MM.1S (cell line): Measurements from ENCODE around the gene MYOCD.

ENCODE experiments used
- DNase-seq: peaks from one replicate; pipeline ENCODE4 v3.0.0-alpha.2; 2015
- H2AFZ ChIP-seq: fragments of 300-600 bp; sonication (generic); 2 replicates; pipeline ENCODE4 v1.6.0; 2016; ENCODE audit warnings: antibody characterized with exemption, low read length
- H3F3A ChIP-seq: fragments of 300-600 bp; sonication (generic); 2 replicates; pipeline ENCODE4 v1.6.1; 2016; ENCODE audit warnings: mild to moderate bottlenecking, antibody characterized with exemption, low read length, moderate library complexity, mixed read lengths; ENCODE audit not compliant: insufficient read depth
- H3K27ac ChIP-seq: fragments of 300-600 bp; sonication (generic); 2 replicates; pipeline ENCODE4 v1.5.1; 2016; ENCODE audit warnings: mild to moderate bottlenecking, low read length
- H3K27me3 ChIP-seq: fragments of 300-600 bp; sonication (generic); replicated peaks from 2 replicates; pipeline ENCODE4 v1.6.0; 2016; ENCODE audit warnings: low read length; ENCODE audit not compliant: insufficient read depth
- H3K36me3 ChIP-seq: fragments of 300-600 bp; sonication (generic); replicated peaks from 2 replicates; pipeline ENCODE4 v1.6.1; 2016; ENCODE audit warnings: mild to moderate bottlenecking, low read length, mixed read lengths; ENCODE audit not compliant: insufficient read depth
- H3K4me1 ChIP-seq: fragments of 300-600 bp; sonication (generic); 2 replicates; pipeline ENCODE4 v1.6.1; 2016; ENCODE audit warnings: low read length, mixed read lengths
- H3K4me2 ChIP-seq: fragments of 300-600 bp; sonication (generic); 2 replicates; pipeline ENCODE4 v1.6.0; 2016; ENCODE audit warnings: low read depth, low read length
- H3K4me3 ChIP-seq: fragments of 300-600 bp; sonication (generic); 2 replicates; pipeline ENCODE4 v1.5.1; 2016; ENCODE audit warnings: low read length, mixed read lengths
- H3K79me2 ChIP-seq: fragments of 300-600 bp; sonication (generic); 2 replicates; pipeline ENCODE4 v1.6.1; 2016; ENCODE audit warnings: mixed run types, low read length, mixed read lengths
- H3K9ac ChIP-seq: fragments of 300-600 bp; sonication (generic); 2 replicates; pipeline ENCODE4 v1.6.1; 2016; ENCODE audit warnings: low read length, mixed read lengths
- H3K9me2 ChIP-seq: fragments of 300-600 bp; sonication (generic); replicated peaks from 2 replicates; pipeline ENCODE4 v1.6.1; 2016; ENCODE audit warnings: mild to moderate bottlenecking, low read length, mixed read lengths; ENCODE audit not compliant: insufficient read depth
- H3K9me3 ChIP-seq: fragments of 300-600 bp; sonication (generic); replicated peaks from 2 replicates; pipeline ENCODE4 v1.6.1; 2016; ENCODE audit warnings: mild to moderate bottlenecking, low read length, mixed read lengths; ENCODE audit not compliant: insufficient read depth
- H4K20me1 ChIP-seq: fragments of 300-600 bp; sonication (generic); 2 replicates; pipeline ENCODE4 v1.6.1; 2016; ENCODE audit warnings: mild to moderate bottlenecking, low read length, moderate library complexity, mixed read lengths; ENCODE audit not compliant: insufficient read depth
- EZH2 ChIP-seq: fragments of 300-600 bp; sonication (generic); optimal IDR thresholded peaks from 2 replicates; pipeline ENCODE3; 2017; ENCODE audit warnings: low read depth, mild to moderate bottlenecking, antibody characterized with exemption, low read length, mixed read lengths
- EZH2phosphoT487 ChIP-seq: fragments of 300-600 bp; sonication (generic); IDR thresholded peaks from 2 replicates; pipeline ENCODE4 v1.6.1; 2018; ENCODE audit warnings: antibody characterized with exemption, low read length
- TF ChIP-seq, protein P1 (sequence below): fragments of 300-600 bp; sonication (generic); IDR thresholded peaks from 2 replicates; pipeline ENCODE4 v1.5.1; 2016; ENCODE audit warnings: antibody characterized with exemption, low read length, mixed read lengths

Gene MYOCD

DNA sequence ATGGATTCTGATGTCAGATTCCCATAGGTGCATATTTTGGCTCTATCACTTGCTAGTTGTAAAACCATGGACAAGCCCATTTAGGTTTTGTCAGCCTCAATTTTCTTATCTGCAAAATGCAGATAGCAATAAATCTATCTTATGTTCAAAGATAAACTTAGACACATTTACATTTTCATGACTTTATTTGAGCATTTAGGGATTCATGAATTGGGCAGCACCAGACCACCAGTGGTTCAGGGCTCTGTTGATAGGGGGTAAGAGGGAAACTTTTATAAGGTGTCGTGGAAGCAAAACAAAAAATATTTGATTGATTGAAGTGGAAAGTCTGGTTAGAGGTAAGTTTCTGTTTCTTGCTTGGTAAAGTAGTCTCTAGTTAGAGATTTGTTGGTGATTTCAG, 140.9 kb downstream of the MYOCD start:
- Histone ChIP-seq H3K9me2 (no peaks in the 10 kb centered on the region), H4K20me1 (no peaks in the 10 kb centered on the region), H3K4me3 (no peak overlapping the region), H3K79me2 (no peaks in the 10 kb centered on the region), H3K4me1 (no peaks in the 10 kb centered on the region), H3K9me3 (no peaks in the 10 kb centered on the region), H3K27me3 (no peaks in the 10 kb centered on the region), H2AFZ (no peak overlapping the region), H3K27ac (no peak overlapping the region), H3K9ac (no peak overlapping the region), H3F3A (no peaks in the 10 kb centered on the region), H3K36me3 (no peaks in the 10 kb centered on the region), H3K4me2 (no peak overlapping the region)
- no peak for DNase-seq
- TF ChIP-seq, protein P1, sequence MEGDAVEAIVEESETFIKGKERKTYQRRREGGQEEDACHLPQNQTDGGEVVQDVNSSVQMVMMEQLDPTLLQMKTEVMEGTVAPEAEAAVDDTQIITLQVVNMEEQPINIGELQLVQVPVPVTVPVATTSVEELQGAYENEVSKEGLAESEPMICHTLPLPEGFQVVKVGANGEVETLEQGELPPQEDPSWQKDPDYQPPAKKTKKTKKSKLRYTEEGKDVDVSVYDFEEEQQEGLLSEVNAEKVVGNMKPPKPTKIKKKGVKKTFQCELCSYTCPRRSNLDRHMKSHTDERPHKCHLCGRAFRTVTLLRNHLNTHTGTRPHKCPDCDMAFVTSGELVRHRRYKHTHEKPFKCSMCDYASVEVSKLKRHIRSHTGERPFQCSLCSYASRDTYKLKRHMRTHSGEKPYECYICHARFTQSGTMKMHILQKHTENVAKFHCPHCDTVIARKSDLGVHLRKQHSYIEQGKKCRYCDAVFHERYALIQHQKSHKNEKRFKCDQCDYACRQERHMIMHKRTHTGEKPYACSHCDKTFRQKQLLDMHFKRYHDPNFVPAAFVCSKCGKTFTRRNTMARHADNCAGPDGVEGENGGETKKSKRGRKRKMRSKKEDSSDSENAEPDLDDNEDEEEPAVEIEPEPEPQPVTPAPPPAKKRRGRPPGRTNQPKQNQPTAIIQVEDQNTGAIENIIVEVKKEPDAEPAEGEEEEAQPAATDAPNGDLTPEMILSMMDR: no peak
- TF ChIP-seq EZH2: no peak
- no peak for TF ChIP-seq EZH2phosphoT487

DNA sequence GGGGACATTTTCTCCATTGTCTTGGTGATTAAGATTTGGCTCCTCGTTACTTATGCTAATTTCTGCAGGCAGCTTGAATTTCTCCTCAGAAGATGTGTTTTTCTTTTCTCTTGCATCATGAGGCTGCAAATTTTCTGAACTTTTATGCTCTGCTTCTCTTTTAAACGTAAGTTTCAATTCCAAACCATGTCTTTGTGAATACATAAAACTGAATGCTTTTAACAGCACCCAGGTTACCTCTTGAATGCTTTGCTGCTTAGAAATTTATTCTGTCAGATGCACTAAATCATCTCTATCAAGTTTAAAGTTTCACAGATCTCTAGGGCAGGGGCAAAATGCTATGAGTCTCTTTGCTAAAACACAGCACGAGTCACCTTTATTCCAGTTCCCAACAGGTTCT, 143.0 kb downstream of the MYOCD start:
- TF ChIP-seq EZH2: no peak
- TF ChIP-seq EZH2phosphoT487: no peak
- TF ChIP-seq, protein P1: no peak
- H2AFZ ChIP-seq: no peak overlapping the region
- H3K4me1 ChIP-seq: no peaks in the 10 kb centered on the region
- H3K36me3 ChIP-seq: no peaks in the 10 kb centered on the region
- H3K9ac ChIP-seq: no peak overlapping the region
- no peaks in the 10 kb centered on the region for H3K9me2 ChIP-seq
- no peak for DNase-seq
- no peaks in the 10 kb centered on the region for H3K79me2 ChIP-seq
- no peaks in the 10 kb centered on the region for H3F3A ChIP-seq
- H3K4me2 ChIP-seq: no peak overlapping the region
- no peaks in the 10 kb centered on the region for H3K9me3 ChIP-seq
- H4K20me1 ChIP-seq: no peaks in the 10 kb centered on the region
- H3K27ac ChIP-seq: no peak overlapping the region
- H3K4me3 ChIP-seq: no peak overlapping the region
- no peaks in the 10 kb centered on the region for H3K27me3 ChIP-seq

DNA sequence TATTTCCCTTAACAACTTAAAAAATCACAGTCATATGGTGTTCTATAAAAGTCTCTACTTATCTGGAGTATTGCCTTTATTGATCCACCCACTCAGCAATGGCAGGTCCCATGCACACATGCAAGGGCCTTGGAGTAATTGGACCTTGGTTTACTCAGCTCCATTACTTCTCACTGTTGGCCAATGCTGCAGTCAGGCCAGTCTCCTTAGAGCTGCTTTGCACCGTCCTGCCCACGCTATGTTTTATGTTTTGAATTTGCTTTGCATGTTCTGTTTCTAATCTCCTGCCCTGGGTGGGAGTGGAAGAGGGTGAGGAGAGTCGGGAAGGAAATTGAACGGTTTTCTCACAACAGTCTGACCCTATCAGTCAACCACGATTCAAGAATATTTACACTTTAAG, 147.2 kb downstream of the MYOCD start:
- TF ChIP-seq EZH2phosphoT487 (no peak), EZH2 (no peak)
- TF ChIP-seq, protein P1: no peak
- H3K9me3 ChIP-seq: no peaks in the 10 kb centered on the region
- no peak overlapping the region for H3K4me2 ChIP-seq
- H3K36me3 ChIP-seq: no peaks in the 10 kb centered on the region
- no peaks in the 10 kb centered on the region for H3K4me1 ChIP-seq
- no peaks in the 10 kb centered on the region for H3K27me3 ChIP-seq
- no peaks in the 10 kb centered on the region for H3K79me2 ChIP-seq
- H3K9ac ChIP-seq: no peak overlapping the region
- no peak overlapping the region for H3K27ac ChIP-seq
- no peaks in the 10 kb centered on the region for H4K20me1 ChIP-seq
- H3K4me3 ChIP-seq: no peak overlapping the region
- DNase-seq: no peak
- H3K9me2 ChIP-seq: no peaks in the 10 kb centered on the region
- no peaks in the 10 kb centered on the region for H3F3A ChIP-seq
- no peak overlapping the region for H2AFZ ChIP-seq
